H9 (cell line): Measurements from ENCODE around the gene CCDC175. TPM values are rescaled to one million over a fixed set of nuclear protein-coding genes. Genes with fewer than 3 reads are reported as not detected.

ENCODE experiments used
- DNase-seq: peaks from one replicate; pipeline ENCODE4 v3.0.0-alpha.2; 2017
- H2AFZ ChIP-seq: one replicate; pipeline ENCODE4 v1.6.1; 2013; ENCODE audit warnings: mild to moderate bottlenecking, low read length, control low read depth, moderate library complexity
- H2AK5ac ChIP-seq: 2 replicates; pipeline ENCODE4 v1.6.1; 2013; ENCODE audit warnings: low read length, control low read depth, mixed read lengths; ENCODE audit not compliant: insufficient read length
- H2BK120ac ChIP-seq: one replicate; pipeline ENCODE4 v1.6.1; 2013; ENCODE audit warnings: low read depth, mild to moderate bottlenecking, low read length, control low read depth, inconsistent platforms; ENCODE audit not compliant: poor library complexity, severe bottlenecking
- H2BK12ac ChIP-seq: 2 replicates; pipeline ENCODE4 v1.6.1; 2013; ENCODE audit warnings: low read length, control low read depth, mixed read lengths, low read depth; ENCODE audit not compliant: insufficient read length
- H2BK15ac ChIP-seq: 2 replicates; pipeline ENCODE4 v1.6.1; 2013; ENCODE audit warnings: low read depth, low read length, control low read depth
- H2BK20ac ChIP-seq: one replicate; pipeline ENCODE4 v1.6.1; 2013; ENCODE audit warnings: low read depth, mild to moderate bottlenecking, low read length, control low read depth, inconsistent platforms; ENCODE audit not compliant: poor library complexity, severe bottlenecking
- H2BK5ac ChIP-seq: 2 replicates; pipeline ENCODE4 v1.6.1; 2013; ENCODE audit warnings: low read length, control low read depth, mixed read lengths; ENCODE audit not compliant: insufficient read length
- H3K14ac ChIP-seq: 2 replicates; pipeline ENCODE4 v1.6.1; 2013; ENCODE audit warnings: low read length, control low read depth; ENCODE audit not compliant: insufficient read depth
- H3K18ac ChIP-seq: 2 replicates; pipeline ENCODE4 v1.6.1; 2013; ENCODE audit warnings: low read depth, mild to moderate bottlenecking, mixed read lengths, low read length, control low read depth; ENCODE audit not compliant: insufficient read length
- H3K23ac ChIP-seq: 2 replicates; pipeline ENCODE4 v1.6.1; 2013; ENCODE audit warnings: low read length, control low read depth, mixed read lengths, low read depth; ENCODE audit not compliant: insufficient read length
- H3K23me2 ChIP-seq: 2 replicates; pipeline ENCODE4 v1.6.1; 2013; ENCODE audit warnings: low read depth, mild to moderate bottlenecking, mixed read lengths, low read length, control low read depth; ENCODE audit not compliant: insufficient read length, poor library complexity, severe bottlenecking
- H3K27ac ChIP-seq: 2 replicates; pipeline ENCODE4 v1.5.1; 2013; ENCODE audit warnings: low read length, control low read depth, mixed read lengths, low read depth; ENCODE audit not compliant: insufficient read length
- H3K27me3 ChIP-seq: 2 replicates; pipeline ENCODE4 v1.6.1; 2013; ENCODE audit warnings: low read length, control low read depth, inconsistent platforms; ENCODE audit not compliant: insufficient read depth
- H3K4ac ChIP-seq: 2 replicates; pipeline ENCODE4 v1.6.1; 2013; ENCODE audit warnings: low read depth, mild to moderate bottlenecking, control low read depth, inconsistent platforms, low read length, moderate library complexity
- H3K4me1 ChIP-seq: 2 replicates; pipeline ENCODE4 v1.6.1; 2013; ENCODE audit warnings: low read length, control low read depth, inconsistent platforms; ENCODE audit not compliant: insufficient read depth
- H3K4me2 ChIP-seq: 2 replicates; pipeline ENCODE4 v1.6.1; 2013; ENCODE audit warnings: low read length, control low read depth, mixed read lengths; ENCODE audit not compliant: insufficient read length, insufficient read depth
- H3K56ac ChIP-seq: 2 replicates; pipeline ENCODE4 v1.6.1; 2013; ENCODE audit warnings: low read depth, mild to moderate bottlenecking, mixed read lengths, low read length, control low read depth; ENCODE audit not compliant: insufficient read length
- H3K79me1 ChIP-seq: 2 replicates; pipeline ENCODE4 v1.6.1; 2013; ENCODE audit warnings: low read depth, mild to moderate bottlenecking, moderate library complexity, low read length, control low read depth, inconsistent platforms; ENCODE audit not compliant: insufficient read depth, poor library complexity, severe bottlenecking
- H3K79me2 ChIP-seq: 2 replicates; pipeline ENCODE4 v1.6.1; 2013; ENCODE audit warnings: low read length, control low read depth, inconsistent platforms; ENCODE audit not compliant: insufficient read depth
- H3K9ac ChIP-seq: 2 replicates; pipeline ENCODE4 v1.6.1; 2013; ENCODE audit warnings: low read length, control low read depth, mixed read lengths; ENCODE audit not compliant: insufficient read length; ENCODE audit errors: extremely low read depth
- H3K9me3 ChIP-seq: one replicate; pipeline ENCODE4 v1.6.1; 2013; ENCODE audit warnings: low read depth, low read length, inconsistent platforms; ENCODE audit not compliant: control insufficient read depth
- H3T11ph ChIP-seq: one replicate; pipeline ENCODE4 v1.6.1; 2013; ENCODE audit warnings: mild to moderate bottlenecking, low read length, control low read depth, inconsistent platforms
- H4K20me1 ChIP-seq: one replicate; pipeline ENCODE4 v1.6.1; 2013; ENCODE audit not compliant: control insufficient read depth, insufficient read length, insufficient read depth
- H4K5ac ChIP-seq: 2 replicates; pipeline ENCODE4 v1.6.1; 2013; ENCODE audit warnings: low read depth, mild to moderate bottlenecking, mixed read lengths, low read length, control low read depth; ENCODE audit not compliant: insufficient read length
- H4K8ac ChIP-seq: replicated peaks from 2 replicates; pipeline ENCODE4 v1.6.1; 2013; ENCODE audit warnings: low read length, control low read depth, mixed read lengths, low read depth; ENCODE audit not compliant: insufficient read length
- H4K91ac ChIP-seq: 2 replicates; pipeline ENCODE4 v1.6.1; 2013; ENCODE audit warnings: low read depth, mild to moderate bottlenecking, moderate library complexity, mixed read lengths, low read length, control low read depth; ENCODE audit not compliant: insufficient read length
- H3K27ac Mint-ChIP-seq, 3 experiments: 2 replicates in 2 of 3; 3 replicates in 1 of 3; pipeline ENCODE4 v1.8.0; 2020 to 2021; ENCODE audit warnings: mixed read lengths in 3 of 3, mild to moderate bottlenecking in 1 of 3, moderate library complexity in 1 of 3
- H3K27me3 Mint-ChIP-seq: 2 replicates; pipeline ENCODE4 v1.8.0; 2021; ENCODE audit warnings: low read depth, mild to moderate bottlenecking, moderate library complexity, mixed read lengths
- H3K36me3 Mint-ChIP-seq, 3 experiments: 2 replicates in 2 of 3; 3 replicates in 1 of 3; pipeline ENCODE4 v1.8.0; 2020 to 2021; ENCODE audit warnings: low read depth in 3 of 3, mixed read lengths in 3 of 3; ENCODE audit not compliant: insufficient read depth in 1 of 3
- H3K4me1 Mint-ChIP-seq, 2 experiments: 2 replicates each; pipeline ENCODE4 v1.8.0; 2020; ENCODE audit warnings: mixed read lengths in 2 of 2
- H3K4me3 Mint-ChIP-seq, 2 experiments: 2 replicates in 1 of 2; 3 replicates in 1 of 2; pipeline ENCODE4 v1.8.0; 2020 to 2021; ENCODE audit warnings: mild to moderate bottlenecking in 2 of 2, mixed read lengths in 2 of 2, moderate library complexity in 1 of 2
- H3K9me3 Mint-ChIP-seq, 2 experiments: 2 replicates in 1 of 2; 3 replicates in 1 of 2; pipeline ENCODE4 v1.8.0; 2020; ENCODE audit warnings: mild to moderate bottlenecking in 2 of 2, mixed read lengths in 2 of 2, moderate library complexity in 1 of 2
- CTCF ChIP-seq: fragments of 200-600 bp; sonication (generic); conservative IDR thresholded peaks from 3 replicates; pipeline ENCODE4 v1.8.0; 2021; ENCODE audit warnings: antibody characterized with exemption, mild to moderate bottlenecking
- WGBS: extraction: QIAGEN DNeasy Blood & Tissue Kit; methylation state at CpG from one replicate; pipeline ENCODE4 v1.1.7; 2013; ENCODE audit warnings: missing lambda C conversion rate, low lambda C conversion rate, mixed read lengths; ENCODE audit not compliant: insufficient read length; ENCODE audit errors: extremely low coverage; 5-methylcytosine and 5-hydroxymethylcytosine counted together
- total RNA-seq: library from RNA; stranded (reverse); gene quantifications from 2 replicates; pipeline ENCODE4 v1.2.1, GENCODE V29; 2021

The CCDC175 gene
- total RNA-seq, 1 experiment from 2014 or later: 0.09 TPM

- H4K8ac ChIP-seq: no peak overlapping the region
- no peak overlapping the region for H3K4ac ChIP-seq
- no peak overlapping the region for H2BK120ac ChIP-seq
- H2AK5ac ChIP-seq: no peak overlapping the region
- no peak overlapping the region for H2BK12ac ChIP-seq
- no peak overlapping the region for H3K9ac ChIP-seq
- Mint-ChIP-seq H3K27me3 (peaks cover 6% of the 10 kb centered on the region), H3K4me3 (no peak overlapping the region), H3K9me3 (no peaks in the 10 kb centered on the region), H3K4me1 (no peaks in the 10 kb centered on the region), H3K27ac (no peak overlapping the region), H3K36me3 (no peaks in the 10 kb centered on the region)
- H4K20me1 ChIP-seq: no peaks in the 10 kb centered on the region
- no peak overlapping the region for H2BK5ac ChIP-seq
- H3K9me3 ChIP-seq: no peaks in the 10 kb centered on the region
- H3K14ac ChIP-seq: no peak overlapping the region
- no peaks in the 10 kb centered on the region for H3K4me1 ChIP-seq
- no peak for DNase-seq
- no CpG with 5 or more reads among the region's 3 CpGs for WGBS
- H3K23ac ChIP-seq: no peak overlapping the region
- no peaks in the 10 kb centered on the region for H3K23me2 ChIP-seq
- no peak overlapping the region for H2BK20ac ChIP-seq
- no peaks in the 10 kb centered on the region for H3K79me1 ChIP-seq
- H3T11ph ChIP-seq: no peak overlapping the region
- no peak overlapping the region for H3K4me2 ChIP-seq
- H3K56ac ChIP-seq: no peak overlapping the region
- TF ChIP-seq CTCF: no peak
- no peak overlapping the region for H4K91ac ChIP-seq
- H3K27ac ChIP-seq: no peak overlapping the region
- H4K5ac ChIP-seq: no peak overlapping the region
- H3K27me3 ChIP-seq: no peaks in the 10 kb centered on the region
- no peak overlapping the region for H3K18ac ChIP-seq
- H3K79me2 ChIP-seq: no peaks in the 10 kb centered on the region
- H2BK15ac ChIP-seq: no peak overlapping the region
- H2AFZ ChIP-seq: no peak overlapping the region
Measured at GRCh38 chr14:59601056-59601455, 24.4 kb upstream of the CCDC175 start.
